ENCODE results near the gene SESN3. TPM values are rescaled to one million over a fixed set of nuclear protein-coding genes. Genes with fewer than 3 reads are reported as not detected.

Gene SESN3
- total RNA-seq, 3 donors from 2014 or later (not counting 1 experiment from before 2014, with no cell fraction given), result 5.5 to 10.2 (median 7.6) TPM

DNA sequence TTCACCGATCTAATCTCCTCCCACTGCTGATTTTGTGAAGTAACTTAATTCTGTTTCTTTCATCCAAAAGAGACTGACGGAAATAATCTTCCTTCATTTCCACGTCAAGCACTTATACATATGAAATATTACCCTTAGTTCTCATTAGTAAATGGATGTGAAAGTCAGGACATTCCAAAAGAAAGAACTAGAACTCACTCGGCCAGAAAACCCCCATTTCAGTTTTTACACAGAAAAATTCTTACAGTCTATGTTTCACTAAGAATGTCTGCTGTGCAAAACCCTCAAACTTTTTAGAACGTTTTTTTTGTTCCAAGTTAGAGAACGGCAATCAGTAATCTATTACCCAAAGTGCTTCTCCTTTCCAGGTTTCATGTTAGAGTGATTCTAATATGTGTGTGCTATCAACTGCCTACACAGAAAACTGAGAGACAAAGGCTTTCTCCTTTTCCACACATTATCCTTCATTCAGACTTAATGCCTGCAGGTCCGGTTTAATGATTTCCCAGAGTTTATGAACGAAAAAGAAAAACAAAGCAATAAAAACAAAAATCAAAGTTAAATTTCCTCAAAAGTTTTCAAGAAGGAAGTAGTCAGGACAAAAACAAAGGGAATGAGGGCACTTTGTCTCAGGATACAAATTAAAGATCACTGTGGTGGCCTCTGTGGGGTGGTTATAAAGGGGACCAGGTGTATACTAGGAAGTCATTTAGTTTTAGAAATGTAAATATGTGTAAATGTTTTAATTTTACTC, 11.3 kb upstream of the SESN3 start:
- no peaks in the 10 kb centered on the region for H3K36me3 Mint-ChIP-seq
- ATAC-seq, result no peak
- Histone ChIP-seq H3K4me3 (ENCODE audit: low read length) (no peak overlapping the region), H3K4me1 (ENCODE audit: control insufficient read depth, insufficient read depth, low read length) (no peaks in the 10 kb centered on the region), H3K9me3 (ENCODE audit: control insufficient read depth, insufficient read depth, low read length) (no peaks in the 10 kb centered on the region), H3K36me3 (ENCODE audit: control insufficient read depth, insufficient read depth, low read length) (no peaks in the 10 kb centered on the region), H3K27me3 (ENCODE audit: control insufficient read depth, insufficient read depth, low read length) (no peaks in the 10 kb centered on the region), H3K27ac (ENCODE audit: low read length) (no peak overlapping the region)
- TF ChIP-seq CTCF (IDR thresholded peaks at IDR 0.05), result no peak
- no peak overlapping the region for H3K27ac Mint-ChIP-seq
- intact Hi-C loops (cut with micrococcal nuclease), result no loop called here
- H3K4me1 Mint-ChIP-seq, result no peaks in the 10 kb centered on the region
- H3K4me3 Mint-ChIP-seq, result no peak overlapping the region
- WGBS (ENCODE audit: insufficient coverage), result 49% methylated on average over 5 of the region's 8 CpGs
- DNase-seq, result no peak
- H3K27me3 Mint-ChIP-seq (ENCODE audit: low read depth in 2 of 2), result peaks cover 4 to 35% of the 10 kb centered on the region in 2 donors
- no peaks in the 10 kb centered on the region for H3K9me3 Mint-ChIP-seq

DNA sequence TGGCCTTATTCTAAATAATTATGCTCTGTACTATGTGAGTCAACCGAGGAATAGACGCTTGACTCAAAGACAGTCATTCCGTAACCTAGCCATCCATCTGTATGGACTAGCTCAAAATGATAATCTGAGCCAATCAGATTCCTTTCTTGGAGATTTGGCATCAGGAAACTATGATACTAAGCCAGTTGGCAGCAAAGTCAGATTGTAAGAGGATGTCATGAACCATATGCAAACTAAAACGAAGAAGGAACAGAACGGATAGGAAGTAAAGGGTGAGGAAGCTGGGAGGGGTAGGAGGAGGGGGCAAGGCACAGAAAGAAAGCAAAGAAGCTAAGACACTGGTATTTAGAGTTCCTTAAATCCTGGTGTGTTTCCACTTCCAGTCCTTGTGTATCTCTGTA, 10.7 kb upstream of the SESN3 start:
- no peaks in the 10 kb centered on the region for H3K36me3 ChIP-seq (ENCODE audit: control insufficient read depth, insufficient read depth, low read length)
- no peak overlapping the region for H3K27ac ChIP-seq (ENCODE audit: low read length)
- intact Hi-C loops (cut with micrococcal nuclease), result no loop called here
- 64% methylated on average over 5 of the region's 5 CpGs for WGBS (ENCODE audit: insufficient coverage)
- no peak for DNase-seq
- H3K9me3 Mint-ChIP-seq, result no peaks in the 10 kb centered on the region
- no peak overlapping the region for H3K4me3 ChIP-seq (ENCODE audit: low read length)
- no peak for ATAC-seq
- no peaks in the 10 kb centered on the region for H3K36me3 Mint-ChIP-seq
- no peaks in the 10 kb centered on the region for H3K27me3 ChIP-seq (ENCODE audit: control insufficient read depth, insufficient read depth, low read length)
- H3K4me1 ChIP-seq (ENCODE audit: control insufficient read depth, insufficient read depth, low read length), result no peaks in the 10 kb centered on the region
- no peaks in the 10 kb centered on the region for H3K4me1 Mint-ChIP-seq
- TF ChIP-seq CTCF (IDR thresholded peaks at IDR 0.05), result no peak
- H3K27ac Mint-ChIP-seq, result no peak overlapping the region
- H3K4me3 Mint-ChIP-seq, result no peak overlapping the region
- H3K27me3 Mint-ChIP-seq (ENCODE audit: low read depth in 2 of 2), result peaks cover 4 to 35% of the 10 kb centered on the region in 2 donors
- H3K9me3 ChIP-seq (ENCODE audit: control insufficient read depth, insufficient read depth, low read length), result no peaks in the 10 kb centered on the region

GRCh38 chr11:95239871-95240649, 9.1 kb upstream of the SESN3 start:
- ATAC-seq, result no peak
- no peak for DNase-seq
- Mint-ChIP-seq H3K27ac (no peak overlapping the region), H3K36me3 (no peaks in the 10 kb centered on the region), H3K4me3 (no peak overlapping the region), H3K27me3 (ENCODE audit: low read depth in 2 of 2) (peaks cover 7 to 44% of the 10 kb centered on the region in 2 donors), H3K9me3 (no peaks in the 10 kb centered on the region), H3K4me1 (no peaks in the 10 kb centered on the region)
- Histone ChIP-seq H3K27ac (ENCODE audit: low read length) (no peak overlapping the region), H3K4me3 (ENCODE audit: low read length) (no peak overlapping the region), H3K36me3 (ENCODE audit: control insufficient read depth, insufficient read depth, low read length) (no peaks in the 10 kb centered on the region), H3K27me3 (ENCODE audit: control insufficient read depth, insufficient read depth, low read length) (no peaks in the 10 kb centered on the region), H3K4me1 (ENCODE audit: control insufficient read depth, insufficient read depth, low read length) (no peaks in the 10 kb centered on the region), H3K9me3 (ENCODE audit: control insufficient read depth, insufficient read depth, low read length) (no peaks in the 10 kb centered on the region)
- intact Hi-C loops (cut with micrococcal nuclease), result no loop called here
- TF ChIP-seq CTCF (IDR thresholded peaks at IDR 0.05), result no peak
- 95% methylated on average over 5 of the region's 5 CpGs for WGBS (ENCODE audit: insufficient coverage)
